Measurements from ENCODE around the gene CTSH.
A peak's percentile ranks its signal among the peaks of the same experiment; 100 is the strongest.
"Not testable (repeated sequence)": the region's sequence is repeated elsewhere in the genome, so short reads cannot be mapped to it uniquely, and the experiment has no call there.

CTSH gene

DNA sequence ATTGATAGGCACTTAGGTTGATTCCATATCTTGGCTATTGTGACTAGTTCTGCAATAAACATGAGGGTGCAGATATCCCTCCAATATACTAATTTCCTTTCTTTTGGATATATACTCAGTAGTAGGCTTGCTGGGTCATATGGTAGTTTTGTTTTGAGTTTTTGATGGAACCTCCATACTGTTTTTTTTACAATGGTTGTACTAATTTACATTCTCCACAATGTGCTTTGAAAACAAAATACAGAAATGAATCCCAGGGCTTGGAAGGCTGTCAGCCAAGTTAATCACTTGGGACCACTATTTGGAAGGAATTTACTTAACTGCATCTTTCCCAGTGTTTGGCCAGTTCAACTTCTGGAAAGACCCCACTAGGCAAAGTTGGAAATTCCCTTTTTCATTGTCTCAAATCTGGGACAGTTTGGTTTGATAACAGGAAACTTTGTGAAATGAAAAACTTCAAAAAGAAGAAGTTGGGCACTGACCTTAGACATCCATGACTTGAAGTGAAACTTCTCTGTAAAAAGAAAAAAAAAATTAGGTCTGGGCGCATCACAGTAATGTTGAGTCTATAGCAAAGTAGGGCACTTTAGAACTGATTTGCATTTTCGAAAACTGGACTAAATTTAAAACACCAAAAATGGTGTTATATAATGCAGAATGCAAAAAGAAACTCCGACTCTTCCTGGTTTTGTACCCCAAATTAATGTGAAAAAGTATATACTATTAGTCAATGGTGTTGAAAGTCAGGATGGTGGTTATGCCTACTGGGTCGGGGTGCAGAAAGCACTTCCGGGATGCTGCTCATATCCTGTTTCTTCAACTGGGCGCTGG lies 6.0 kb downstream of the CTSH start:
- ATAC-seq (replicated peaks) (peak; percentile 88 to 92), DNase-seq (peak; percentile 40)
- peaks cover 2 to 3% of the 10 kb centered on the region in 2 donors for H3K9me3 Mint-ChIP-seq
- no peaks in the 10 kb centered on the region for H3K27me3 Mint-ChIP-seq
- peak overlapping the region; percentile 95 for H3K27ac Mint-ChIP-seq
- peaks cover 47 to 49% of the 10 kb centered on the region in 2 donors for H3K36me3 Mint-ChIP-seq
- peak overlapping the region; percentile 67 to 78 for H3K4me3 Mint-ChIP-seq
- H3K4me1 Mint-ChIP-seq: peaks cover 31 to 57% of the 10 kb centered on the region in 2 donors

DNA sequence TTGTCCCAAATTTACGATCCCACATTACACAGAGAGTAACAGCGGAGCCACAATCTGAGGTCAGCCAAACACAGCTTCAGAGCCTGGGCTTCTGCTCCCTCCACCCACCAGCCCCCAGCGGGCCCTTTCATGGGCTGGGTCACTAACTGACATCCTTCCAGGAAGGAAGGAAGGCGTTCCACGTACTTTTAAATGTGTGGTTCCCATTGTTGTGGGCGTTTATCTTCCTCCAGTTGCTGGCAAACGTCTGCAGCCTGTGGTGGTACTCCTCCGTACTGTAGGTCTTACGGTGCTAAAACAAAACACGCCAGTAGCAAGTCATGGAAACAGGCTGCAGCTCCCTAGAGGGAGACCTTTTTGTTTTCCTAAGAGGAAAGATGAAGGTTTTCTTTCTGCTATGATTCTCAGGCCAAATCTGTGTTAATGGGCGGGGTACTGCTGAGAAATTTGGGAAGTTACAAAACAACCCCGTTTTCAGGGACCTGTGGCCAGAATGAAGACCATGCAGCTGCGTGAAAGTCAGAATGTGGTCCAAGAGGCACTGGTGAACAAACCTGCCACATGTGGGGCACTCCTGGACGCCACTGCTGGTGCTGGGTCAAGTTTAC lies 7.6 kb downstream of the CTSH start:
- DNase-seq (no peak), ATAC-seq (replicated peaks) (no peak)
- Mint-ChIP-seq H3K27ac (peak overlapping the region; percentile 79), H3K36me3 (peaks cover 57% of the 10 kb centered on the region in 2 donors), H3K4me1 (peaks cover 32 to 59% of the 10 kb centered on the region in 2 donors), H3K9me3 (peaks cover 2 to 3% of the 10 kb centered on the region in 2 donors), H3K4me3 (peak overlapping the region; percentile 28 to 39), H3K27me3 (no peaks in the 10 kb centered on the region)

DNA sequence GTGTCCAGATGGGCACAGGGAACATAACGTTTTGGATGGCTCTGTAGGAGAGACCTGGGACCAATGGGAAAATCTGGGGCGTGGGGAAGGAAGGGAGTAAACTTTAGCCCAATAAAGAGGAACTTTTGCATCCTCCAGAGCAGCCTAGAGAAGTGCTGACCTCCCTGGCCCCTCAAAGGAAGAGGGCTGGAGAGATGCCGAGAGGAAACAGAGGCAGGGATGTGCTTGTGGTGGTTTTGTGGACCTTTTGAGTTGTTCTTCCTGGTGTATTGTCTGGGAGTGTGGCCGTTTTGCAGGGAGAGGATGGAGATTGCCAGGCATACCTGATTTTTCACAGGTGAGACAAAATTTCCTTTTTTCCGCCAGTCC lies 10.2 kb downstream of the CTSH start:
- no peak for ATAC-seq (replicated peaks)
- peaks cover 67 to 69% of the 10 kb centered on the region in 2 donors for H3K36me3 Mint-ChIP-seq
- peak overlapping the region in 1 of 2 donors; percentile 27 for H3K4me3 Mint-ChIP-seq
- no peaks in the 10 kb centered on the region for H3K27me3 Mint-ChIP-seq
- peaks cover 2 to 3% of the 10 kb centered on the region in 2 donors for H3K9me3 Mint-ChIP-seq
- DNase-seq: no peak
- peak overlapping the region; percentile 90 for H3K27ac Mint-ChIP-seq
- peaks cover 36 to 53% of the 10 kb centered on the region in 2 donors for H3K4me1 Mint-ChIP-seq

DNA sequence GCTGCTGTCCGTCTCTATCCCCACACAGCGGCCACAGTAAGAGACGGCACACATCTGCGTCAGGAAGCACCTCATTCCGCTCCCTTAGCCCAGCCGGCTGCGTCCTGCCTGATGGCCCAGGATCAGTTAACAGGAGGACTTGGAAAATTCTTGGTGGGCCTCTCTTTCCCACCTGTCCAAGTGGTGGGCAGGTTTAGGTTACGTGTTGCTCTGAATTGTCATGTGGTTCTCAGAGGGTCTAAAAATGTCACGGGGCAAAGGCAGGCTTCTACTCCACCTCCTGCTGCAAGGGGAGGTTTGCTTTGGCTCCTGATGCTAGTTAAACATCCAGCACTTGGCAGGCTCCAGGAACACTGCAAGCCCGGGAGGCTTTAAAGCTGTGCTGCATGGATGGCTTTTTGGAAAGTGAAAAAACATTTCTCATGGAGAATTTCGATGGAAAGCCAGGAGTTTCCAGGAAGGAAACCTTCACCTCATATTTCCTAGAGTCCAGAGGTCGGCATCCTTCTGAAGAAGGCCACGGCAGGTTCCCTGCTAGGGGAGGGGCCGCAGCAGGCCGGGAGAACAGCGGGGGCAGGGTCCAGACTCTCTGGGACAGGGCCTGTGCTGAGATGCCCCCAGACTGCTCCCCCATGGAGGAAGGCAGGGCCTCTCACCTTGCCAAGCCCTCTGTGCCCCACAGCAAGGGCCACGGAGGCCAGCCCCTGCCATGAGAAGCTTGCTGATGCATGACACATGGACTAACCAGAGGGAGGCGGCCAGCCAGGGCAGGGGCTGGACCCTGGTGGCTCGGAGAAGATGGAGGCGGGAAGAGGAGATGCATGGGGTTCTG lies 10.8 kb downstream of the CTSH start:
- ATAC-seq (replicated peaks) (no peak), DNase-seq (no peak)
- peaks cover 33 to 47% of the 10 kb centered on the region in 2 donors for H3K4me1 Mint-ChIP-seq
- H3K4me3 Mint-ChIP-seq: peak overlapping the region in 1 of 2 donors; percentile 27
- H3K27me3 Mint-ChIP-seq: no peaks in the 10 kb centered on the region
- peaks cover 70% of the 10 kb centered on the region in 2 donors for H3K36me3 Mint-ChIP-seq
- peak overlapping the region; percentile 90 for H3K27ac Mint-ChIP-seq
- peaks cover 2 to 3% of the 10 kb centered on the region in 2 donors for H3K9me3 Mint-ChIP-seq

DNA sequence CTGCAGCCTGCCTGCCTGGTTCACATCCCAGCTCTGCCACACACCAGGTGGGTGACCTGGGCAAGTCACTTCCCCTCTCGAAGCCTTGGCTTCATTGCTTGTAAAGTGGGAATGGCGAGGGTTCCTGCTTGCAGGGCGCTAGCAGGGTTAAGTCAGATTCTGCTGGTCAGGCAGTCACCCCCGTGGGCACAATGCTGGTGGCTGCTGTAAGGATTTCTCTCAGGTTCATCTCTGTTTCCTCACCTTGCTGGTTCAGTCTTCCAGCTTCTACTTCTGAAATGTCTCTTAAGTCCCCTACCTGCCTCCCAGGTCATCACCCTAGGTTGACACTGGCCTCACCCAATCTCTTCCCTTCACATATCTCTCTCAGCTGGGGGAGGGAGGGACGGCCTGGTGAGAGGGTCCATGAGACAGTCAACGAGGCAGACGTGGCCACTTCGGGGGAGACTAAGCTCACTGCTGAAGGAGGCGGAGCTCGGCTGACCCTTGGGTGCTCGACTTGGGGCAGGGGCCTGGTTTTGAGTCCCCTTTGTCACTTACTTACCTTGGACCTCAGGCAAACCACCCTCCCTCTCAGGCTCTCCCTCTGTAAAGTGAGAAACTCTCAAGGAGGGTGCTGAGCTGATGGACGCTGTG lies 11.5 kb downstream of the CTSH start:
- H3K36me3 Mint-ChIP-seq: peaks cover 72 to 73% of the 10 kb centered on the region in 2 donors
- no peaks in the 10 kb centered on the region for H3K27me3 Mint-ChIP-seq
- peaks cover under 1 to 1% of the 10 kb centered on the region in 2 donors for H3K9me3 Mint-ChIP-seq
- ATAC-seq (replicated peaks): no peak
- H3K27ac Mint-ChIP-seq: peak overlapping the region; percentile 75
- no peak overlapping the region for H3K4me3 Mint-ChIP-seq
- DNase-seq: no peak
- peaks cover 33 to 44% of the 10 kb centered on the region in 2 donors for H3K4me1 Mint-ChIP-seq

DNA sequence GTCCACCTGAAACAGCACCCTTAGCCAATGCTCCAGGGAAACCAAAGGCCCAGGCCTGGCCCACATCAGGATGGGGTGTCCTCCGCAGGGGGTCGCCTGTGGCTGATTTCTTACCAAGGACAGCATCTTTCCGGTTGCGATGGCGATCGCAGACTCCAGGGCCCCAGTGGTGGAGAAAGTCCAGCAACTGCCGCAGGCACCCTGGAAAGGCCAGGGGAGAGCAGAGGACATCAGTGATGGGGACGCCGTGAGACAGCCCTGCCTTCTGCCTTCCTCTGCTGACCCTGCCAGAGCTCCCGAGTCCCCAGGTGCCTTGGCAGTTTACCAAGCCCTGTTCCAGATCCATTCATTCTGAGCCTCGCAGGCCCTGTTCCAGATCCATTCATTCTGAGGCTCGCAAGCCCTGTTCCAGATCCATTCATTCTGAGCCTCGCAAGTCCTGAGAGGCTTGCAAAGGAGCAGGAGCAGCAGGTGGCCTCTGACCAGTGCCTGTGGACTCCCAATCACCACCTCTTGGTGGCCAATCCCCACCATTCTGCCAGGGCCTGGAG lies 12.5 kb downstream of the CTSH start:
- Mint-ChIP-seq H3K27ac (peak overlapping the region; percentile 75), H3K9me3 (no peaks in the 10 kb centered on the region), H3K36me3 (peaks cover 73 to 75% of the 10 kb centered on the region in 2 donors), H3K4me3 (no peak overlapping the region), H3K27me3 (no peaks in the 10 kb centered on the region), H3K4me1 (peaks cover 32 to 44% of the 10 kb centered on the region in 2 donors)
- DNase-seq (no peak), ATAC-seq (replicated peaks) (no peak)

DNA sequence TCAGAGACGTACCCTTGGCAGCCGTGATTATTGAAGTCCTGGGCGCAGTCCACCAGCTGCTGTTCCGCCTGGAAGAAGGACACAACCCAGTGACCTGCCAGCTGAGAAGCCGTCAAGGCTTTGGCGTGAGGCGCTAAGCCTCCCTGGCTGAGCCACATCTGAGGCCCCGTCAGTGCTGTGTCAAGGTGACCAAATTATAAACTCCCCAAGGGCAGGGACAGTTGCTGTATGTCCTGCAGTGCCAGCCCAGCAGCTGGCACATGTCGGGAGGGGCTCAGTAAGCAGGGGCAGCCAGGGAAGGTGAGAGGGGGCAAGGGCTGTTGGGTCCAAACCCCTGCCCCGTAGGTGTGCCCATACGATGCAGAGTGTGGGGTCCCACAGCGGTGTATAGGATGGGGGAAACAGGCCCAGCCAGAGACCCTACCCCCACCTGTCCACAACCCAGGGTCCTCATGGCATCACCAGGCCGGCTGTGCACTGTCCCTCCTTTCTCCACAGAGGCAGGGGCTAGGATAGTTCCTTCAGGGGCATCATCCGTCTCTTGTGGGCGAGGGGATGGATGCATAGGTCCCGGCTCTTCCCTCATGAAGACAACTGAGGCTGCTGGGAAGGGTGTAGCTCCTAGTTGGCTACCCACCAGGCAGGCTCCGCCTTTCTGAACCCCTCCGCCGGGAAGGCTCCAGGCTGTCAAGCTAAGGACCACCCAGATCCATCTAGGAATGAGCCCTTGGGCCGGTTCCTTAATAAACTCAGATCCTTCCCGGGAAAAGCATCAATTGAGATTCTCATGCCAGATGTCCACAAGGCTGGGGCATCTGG lies 13.2 kb downstream of the CTSH start:
- Mint-ChIP-seq H3K4me1 (peaks cover 34 to 44% of the 10 kb centered on the region in 2 donors), H3K36me3 (peaks cover 73 to 74% of the 10 kb centered on the region in 2 donors), H3K9me3 (no peaks in the 10 kb centered on the region), H3K27me3 (no peaks in the 10 kb centered on the region), H3K4me3 (no peak overlapping the region), H3K27ac (peak overlapping the region; percentile 56)
- ATAC-seq (replicated peaks) (no peak), DNase-seq (no peak)

DNA sequence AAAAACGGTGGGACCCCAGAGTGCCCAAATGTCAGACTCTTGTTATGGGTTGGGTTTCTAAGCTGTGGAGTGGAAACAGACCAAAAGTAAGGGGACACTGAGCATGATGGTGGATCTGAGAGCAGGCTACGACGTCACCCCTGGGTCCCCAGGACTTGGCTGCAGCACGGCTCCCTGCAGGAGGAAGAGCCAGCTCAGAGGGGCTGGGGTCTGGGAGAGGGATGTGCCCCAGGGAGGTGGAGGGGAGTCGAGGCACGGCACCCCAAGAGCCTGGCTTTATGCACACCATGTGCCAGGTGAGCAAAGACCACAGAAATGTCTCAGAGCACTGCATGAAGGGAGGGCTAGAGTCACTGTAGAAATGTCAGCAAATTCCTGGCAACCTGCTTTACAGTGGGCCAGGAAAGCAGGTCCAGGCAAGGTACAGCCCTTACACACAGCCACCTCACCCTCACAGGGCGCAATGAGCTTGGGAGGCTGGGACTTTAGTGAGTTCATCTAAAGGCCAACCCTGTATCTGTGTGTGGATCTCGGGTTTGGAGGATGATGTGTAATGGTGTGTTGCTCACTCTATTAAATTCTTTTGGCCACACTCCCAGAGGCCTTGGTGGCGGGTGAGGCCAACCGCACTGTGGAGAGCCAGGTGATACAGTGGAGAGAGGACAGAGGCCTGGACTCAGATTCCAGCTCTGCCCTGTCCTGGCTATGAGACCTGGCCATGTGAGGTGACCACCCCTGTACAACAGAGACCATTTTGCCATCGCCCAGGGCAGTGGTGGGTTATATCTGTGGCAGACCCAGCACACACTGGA lies 14.1 kb downstream of the CTSH start:
- Mint-ChIP-seq H3K27ac (peak overlapping the region; percentile 56), H3K27me3 (no peaks in the 10 kb centered on the region), H3K36me3 (peaks cover 67 to 69% of the 10 kb centered on the region in 2 donors), H3K9me3 (no peaks in the 10 kb centered on the region), H3K4me3 (no peak overlapping the region), H3K4me1 (peaks cover 28 to 37% of the 10 kb centered on the region in 2 donors)
- no peak for DNase-seq
- ATAC-seq (replicated peaks): no peak

DNA sequence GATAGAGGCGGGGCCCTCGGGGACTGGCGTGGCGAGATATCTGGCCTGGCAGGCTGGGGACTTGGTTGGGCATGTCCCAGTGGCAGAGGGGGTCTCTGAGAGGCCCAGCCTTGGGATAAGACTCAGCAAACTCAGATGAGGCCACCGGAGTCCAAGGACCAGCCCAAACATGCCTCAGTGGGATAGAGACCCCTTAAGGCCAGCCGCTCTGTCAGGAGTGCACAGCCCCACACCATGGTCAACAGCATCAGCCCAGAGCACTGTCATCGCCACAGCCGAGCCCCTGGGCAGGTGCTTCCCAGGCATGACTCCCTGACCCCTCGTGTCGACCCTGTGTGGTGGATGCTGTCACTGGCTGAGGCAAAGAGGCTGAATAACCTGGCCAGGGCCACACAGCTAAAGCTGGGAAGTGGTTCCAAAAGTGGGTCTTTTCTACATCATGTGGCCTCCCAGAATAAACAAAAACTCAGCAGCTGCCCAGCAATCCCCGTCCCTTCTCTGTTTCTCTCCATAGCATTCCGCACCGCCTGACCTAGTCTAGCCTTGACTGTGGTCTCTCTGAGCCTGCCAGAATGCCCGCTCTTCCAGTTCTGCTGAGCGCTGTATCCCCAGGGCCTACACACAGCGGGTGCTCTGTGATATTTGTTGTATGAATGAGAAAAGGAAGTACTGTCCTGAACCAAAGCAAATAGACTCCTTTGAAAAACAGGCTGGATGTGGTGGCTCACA lies 15.1 kb downstream of the CTSH start:
- no peaks in the 10 kb centered on the region for H3K9me3 Mint-ChIP-seq
- H3K27ac Mint-ChIP-seq: peak overlapping the region; percentile 75
- peaks cover 31 to 41% of the 10 kb centered on the region in 2 donors for H3K4me1 Mint-ChIP-seq
- no peaks in the 10 kb centered on the region for H3K27me3 Mint-ChIP-seq
- H3K4me3 Mint-ChIP-seq: no peak overlapping the region
- DNase-seq: no peak
- peaks cover 70 to 76% of the 10 kb centered on the region in 2 donors for H3K36me3 Mint-ChIP-seq
- no peak for ATAC-seq (replicated peaks)

DNA sequence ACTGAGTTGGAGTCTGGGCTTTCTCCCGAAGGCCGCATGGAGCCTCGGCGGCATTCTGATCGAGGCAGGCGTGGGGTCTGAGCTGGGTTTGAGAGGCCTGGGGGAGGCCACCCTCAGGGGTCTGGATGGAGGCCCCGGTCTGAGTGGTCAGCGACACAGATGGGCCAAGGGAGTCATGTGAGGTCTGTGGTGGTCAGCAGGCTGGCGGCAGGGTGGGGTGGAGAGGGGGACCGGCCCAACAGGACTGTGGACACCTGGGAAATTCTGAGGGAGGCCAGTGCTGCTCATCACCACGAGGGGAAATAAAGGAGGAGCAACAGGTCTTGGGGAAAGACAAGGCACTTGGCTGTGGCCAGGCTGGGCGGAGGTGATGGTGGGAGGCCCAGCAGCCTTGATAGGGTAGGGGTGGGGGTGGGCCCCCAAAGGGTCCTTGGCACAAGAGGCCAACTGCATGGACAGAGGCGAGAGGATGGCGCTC lies 16.2 kb downstream of the CTSH start:
- Mint-ChIP-seq H3K27ac (peak overlapping the region; percentile 42), H3K9me3 (no peaks in the 10 kb centered on the region), H3K27me3 (no peaks in the 10 kb centered on the region), H3K36me3 (peaks cover 67 to 79% of the 10 kb centered on the region in 2 donors), H3K4me3 (no peak overlapping the region), H3K4me1 (peaks cover 34 to 49% of the 10 kb centered on the region in 2 donors)
- no peak for DNase-seq
- ATAC-seq (replicated peaks): no peak

DNA sequence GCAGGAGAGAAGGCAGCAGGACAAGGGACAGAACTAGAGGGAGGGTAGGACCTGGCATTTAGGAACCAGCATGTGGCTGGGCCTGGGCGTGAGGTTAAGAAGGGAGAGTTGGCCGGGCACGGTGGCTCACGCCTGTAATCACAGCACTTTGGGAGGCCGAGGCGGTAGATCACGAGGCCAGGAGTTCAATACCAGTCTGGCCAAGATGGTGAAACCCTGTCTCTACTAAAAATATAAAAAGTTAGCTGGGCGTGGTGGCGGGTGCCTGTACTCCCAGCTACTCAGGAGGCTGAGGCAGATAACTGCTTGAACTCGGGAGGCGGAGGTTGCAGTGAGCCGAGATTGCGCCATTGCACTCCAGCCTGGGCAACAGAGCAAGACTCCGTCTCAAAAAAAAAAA lies 16.7 kb downstream of the CTSH start:
- peaks cover 31 to 49% of the 10 kb centered on the region in 2 donors for H3K4me1 Mint-ChIP-seq
- not testable (repeated sequence) for H3K27me3 Mint-ChIP-seq; DNase-seq; H3K4me3 Mint-ChIP-seq; ATAC-seq (replicated peaks); H3K9me3 Mint-ChIP-seq
- H3K27ac Mint-ChIP-seq: peak overlapping the region; percentile 42
- peaks cover 64 to 76% of the 10 kb centered on the region in 2 donors for H3K36me3 Mint-ChIP-seq

Data from stimulated activated naive B cell treated with anti-CD40 and anti-IgM and Interleukin-4, amounts not matched to agents 10 μg/mL and 1 μg/mL and 100 μg/mL, for 72 hours (primary cell).